SU-DHL-6 (cell line): ENCODE measurements around the gene CASD1.

Experiments
- H2AFZ ChIP-seq: fragments of 200-600 bp; sonication (generic); 2 replicates; pipeline ENCODE4 v1.6.1; 2014; ENCODE audit warnings: low read depth, mild to moderate bottlenecking, moderate library complexity, mixed read lengths, antibody characterized with exemption, low read length; ENCODE audit not compliant: severe bottlenecking
- H3F3A ChIP-seq: fragments of 200-600 bp; shearing (Covaris generic); 2 replicates; pipeline ENCODE4 v1.6.0; 2016; ENCODE audit warnings: antibody characterized with exemption, mild to moderate bottlenecking; ENCODE audit not compliant: insufficient read depth
- H3K27ac ChIP-seq: fragments of 200-600 bp; sonication (generic); 2 replicates; pipeline ENCODE4 v1.5.1; 2016; ENCODE audit warnings: low read depth, mild to moderate bottlenecking, low read length, moderate library complexity, mixed read lengths
- H3K27me3 ChIP-seq: fragments of 200-600 bp; sonication (generic), shearing (Covaris generic); 2 replicates; pipeline ENCODE4 v1.6.0; 2014; ENCODE audit warnings: mild to moderate bottlenecking, low read length
- H3K36me3 ChIP-seq: fragments of 200-600 bp; sonication (generic); 2 replicates; pipeline ENCODE4 v1.6.1; 2014; ENCODE audit warnings: mild to moderate bottlenecking, low read length, mixed read lengths
- H3K4me2 ChIP-seq: fragments of 300-600, 200-600 bp; shearing (Covaris generic), sonication (generic); 2 replicates; pipeline ENCODE4 v1.6.0; 2014; ENCODE audit warnings: low read length, low read depth, mild to moderate bottlenecking; ENCODE audit not compliant: poor library complexity, severe bottlenecking
- H3K4me3 ChIP-seq: fragments of 200-600 bp; sonication (generic); 2 replicates; pipeline ENCODE4 v1.5.1; 2014; ENCODE audit warnings: antibody characterized with exemption, low read length, mild to moderate bottlenecking, mixed read lengths; ENCODE audit not compliant: insufficient read depth, poor library complexity, severe bottlenecking
- H3K79me2 ChIP-seq: fragments of 200-600 bp; sonication (generic); 2 replicates; pipeline ENCODE4 v1.6.1; 2014; ENCODE audit warnings: mild to moderate bottlenecking, low read length, moderate library complexity; ENCODE audit not compliant: insufficient read depth
- H3K9ac ChIP-seq: fragments of 200-600 bp; sonication (generic); 2 replicates; pipeline ENCODE4 v1.7.0; 2014; ENCODE audit warnings: mild to moderate bottlenecking, low read length
- H3K9me2 ChIP-seq: fragments of 200-600 bp; sonication (generic); replicated peaks from 2 replicates; pipeline ENCODE4 v1.6.1; 2014; ENCODE audit warnings: low read length; ENCODE audit not compliant: insufficient read depth
- H3K9me3 ChIP-seq: fragments of 200-600 bp; sonication (generic); 2 replicates; pipeline ENCODE4 v1.6.1; 2014; ENCODE audit warnings: low read length, mixed read lengths; ENCODE audit not compliant: insufficient read depth
- H4K20me1 ChIP-seq: fragments of 200-600 bp; sonication (generic); 2 replicates; pipeline ENCODE4 v1.6.1; 2014; ENCODE audit warnings: low read depth, mild to moderate bottlenecking, antibody characterized with exemption, low read length, moderate library complexity, mixed read lengths
- EZH2phosphoT487 ChIP-seq: fragments of 200-600 bp; sonication (generic), shearing (Covaris generic); conservative IDR thresholded peaks from 2 replicates; pipeline ENCODE4 v1.6.1; 2018; ENCODE audit warnings: mild to moderate bottlenecking, antibody characterized with exemption, low read length, moderate library complexity, mixed read lengths
- TF ChIP-seq, protein P1 (sequence below): fragments of 200-600 bp; sonication (generic); IDR thresholded peaks from one replicate; pipeline ENCODE4 v1.5.1; 2017; ENCODE audit warnings: antibody characterized with exemption, mild to moderate bottlenecking, low read length, moderate library complexity; ENCODE audit not compliant: insufficient read depth, poor library complexity, severe bottlenecking

CASD1 gene

DNA sequence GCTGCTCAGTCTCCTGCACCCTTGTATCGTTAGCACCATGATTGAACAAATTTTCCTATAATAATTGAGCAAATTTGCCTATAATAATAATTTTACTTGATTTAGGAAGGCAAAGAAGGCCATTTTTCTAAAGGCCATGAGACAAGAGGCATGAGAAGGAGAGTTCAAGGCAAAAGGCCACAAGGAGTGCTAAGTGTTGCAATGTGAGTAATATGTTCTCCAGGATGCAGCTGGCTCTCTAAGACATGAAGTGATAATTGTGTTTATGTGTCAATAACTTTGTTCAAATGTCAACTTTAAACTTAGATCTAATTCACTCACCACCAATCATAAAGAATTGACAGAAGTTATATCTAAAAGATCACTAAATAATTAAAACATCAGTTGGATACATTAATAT lies 92.6 kb downstream of the CASD1 start:
- Histone ChIP-seq H3K9ac (no peak overlapping the region), H3K27me3 (no peaks in the 10 kb centered on the region), H3K36me3 (peaks cover 5% of the 10 kb centered on the region; the same call in 1 of the 2 replicates), H3F3A (no peaks in the 10 kb centered on the region), H3K9me2 (no peaks in the 10 kb centered on the region), H3K4me2 (no peak overlapping the region), H3K27ac (no peak overlapping the region), H3K79me2 (no peaks in the 10 kb centered on the region), H3K9me3 (no peaks in the 10 kb centered on the region), H4K20me1 (no peaks in the 10 kb centered on the region), H3K4me3 (no peak overlapping the region), H2AFZ (no peak overlapping the region)
- TF ChIP-seq, protein P1, sequence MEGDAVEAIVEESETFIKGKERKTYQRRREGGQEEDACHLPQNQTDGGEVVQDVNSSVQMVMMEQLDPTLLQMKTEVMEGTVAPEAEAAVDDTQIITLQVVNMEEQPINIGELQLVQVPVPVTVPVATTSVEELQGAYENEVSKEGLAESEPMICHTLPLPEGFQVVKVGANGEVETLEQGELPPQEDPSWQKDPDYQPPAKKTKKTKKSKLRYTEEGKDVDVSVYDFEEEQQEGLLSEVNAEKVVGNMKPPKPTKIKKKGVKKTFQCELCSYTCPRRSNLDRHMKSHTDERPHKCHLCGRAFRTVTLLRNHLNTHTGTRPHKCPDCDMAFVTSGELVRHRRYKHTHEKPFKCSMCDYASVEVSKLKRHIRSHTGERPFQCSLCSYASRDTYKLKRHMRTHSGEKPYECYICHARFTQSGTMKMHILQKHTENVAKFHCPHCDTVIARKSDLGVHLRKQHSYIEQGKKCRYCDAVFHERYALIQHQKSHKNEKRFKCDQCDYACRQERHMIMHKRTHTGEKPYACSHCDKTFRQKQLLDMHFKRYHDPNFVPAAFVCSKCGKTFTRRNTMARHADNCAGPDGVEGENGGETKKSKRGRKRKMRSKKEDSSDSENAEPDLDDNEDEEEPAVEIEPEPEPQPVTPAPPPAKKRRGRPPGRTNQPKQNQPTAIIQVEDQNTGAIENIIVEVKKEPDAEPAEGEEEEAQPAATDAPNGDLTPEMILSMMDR: no peak
- no peak for TF ChIP-seq EZH2phosphoT487

GRCh38 chr7:94605031-94605430 lies 95.4 kb downstream of the CASD1 start:
- no peak overlapping the region for H3K27ac ChIP-seq
- H3K9me2 ChIP-seq: no peaks in the 10 kb centered on the region
- no peak overlapping the region for H3K4me3 ChIP-seq
- H3K9ac ChIP-seq: no peak overlapping the region
- TF ChIP-seq, protein P1: no peak
- no peak for TF ChIP-seq EZH2phosphoT487
- no peaks in the 10 kb centered on the region for H4K20me1 ChIP-seq
- H3K9me3 ChIP-seq: no peaks in the 10 kb centered on the region
- H3K36me3 ChIP-seq: no peaks in the 10 kb centered on the region; the same call in 1 of the 2 replicates
- H3K4me2 ChIP-seq: no peak overlapping the region
- no peaks in the 10 kb centered on the region for H3K79me2 ChIP-seq
- no peaks in the 10 kb centered on the region for H3F3A ChIP-seq
- H3K27me3 ChIP-seq: no peaks in the 10 kb centered on the region
- H2AFZ ChIP-seq: no peak overlapping the region
